Mesothelial cell of epicardium (in vitro differentiated cells): Measurements from ENCODE around the gene ME3. TPM values are rescaled to one million over a fixed set of nuclear protein-coding genes. Genes with fewer than 3 reads are reported as not detected.

Experiments
- DNase-seq, 2 experiments: peaks; one replicate each; pipeline ENCODE4 v3.0.0; 2021; ENCODE audit warnings: low spot score in 2 of 2; ENCODE audit not compliant: unreplicated experiment in 2 of 2
- H3K27ac Mint-ChIP-seq: 2 replicates; pipeline ENCODE4 v1.8.0; 2021; ENCODE audit warnings: mixed read lengths
- H3K27me3 Mint-ChIP-seq: 2 replicates; pipeline ENCODE4 v1.8.0; 2021; ENCODE audit warnings: low read depth, mixed read lengths
- H3K36me3 Mint-ChIP-seq: 2 replicates; pipeline ENCODE4 v1.8.0; 2021; ENCODE audit warnings: mixed read lengths
- H3K4me1 Mint-ChIP-seq: 2 replicates; pipeline ENCODE4 v1.8.0; 2021; ENCODE audit warnings: mixed read lengths
- H3K4me3 Mint-ChIP-seq: 2 replicates; pipeline ENCODE4 v1.8.0; 2021; ENCODE audit warnings: mild to moderate bottlenecking, moderate library complexity, mixed read lengths
- H3K9me3 Mint-ChIP-seq: 2 replicates; pipeline ENCODE4 v1.8.0; 2021; ENCODE audit warnings: mixed read lengths
- CTCF ChIP-seq: fragments of 200-600 bp; sonication (generic); IDR thresholded peaks from one replicate; pipeline ENCODE4 v1.5.0; 2021; ENCODE audit warnings: antibody characterized with exemption; ENCODE audit not compliant: unreplicated experiment
- total RNA-seq: library from RNA; stranded (reverse); gene quantifications from 3 replicates; pipeline ENCODE4 v1.2.1, GENCODE V29; 2021

The ME3 gene
- total RNA-seq, 1 donor from 2014 or later: 11.8 TPM

- no peak overlapping the region for H3K27ac Mint-ChIP-seq
- no peak for DNase-seq
- no peaks in the 10 kb centered on the region for H3K27me3 Mint-ChIP-seq
- no peaks in the 10 kb centered on the region for H3K9me3 Mint-ChIP-seq
- H3K4me1 Mint-ChIP-seq: peaks cover 19% of the 10 kb centered on the region
- TF ChIP-seq CTCF: no peak
- H3K36me3 Mint-ChIP-seq: no peaks in the 10 kb centered on the region
- H3K4me3 Mint-ChIP-seq: no peak overlapping the region
Observed at GRCh38 chr11:86495351-86495750, 177.1 kb downstream of the ME3 start.

GRCh38 chr11:86492370-86493010 lies 179.9 kb downstream of the ME3 start:
- H3K4me3 Mint-ChIP-seq: no peak overlapping the region
- no peak for DNase-seq
- no peaks in the 10 kb centered on the region for H3K36me3 Mint-ChIP-seq
- peak overlapping the region; percentile 47 for H3K27ac Mint-ChIP-seq
- no peaks in the 10 kb centered on the region for H3K9me3 Mint-ChIP-seq
- peaks cover 24% of the 10 kb centered on the region for H3K4me1 Mint-ChIP-seq
- H3K27me3 Mint-ChIP-seq: no peaks in the 10 kb centered on the region
- TF ChIP-seq CTCF: no peak

- TF ChIP-seq CTCF: no peak
- H3K27ac Mint-ChIP-seq: no peak overlapping the region
- peaks cover 19% of the 10 kb centered on the region for H3K4me1 Mint-ChIP-seq
- no peaks in the 10 kb centered on the region for H3K36me3 Mint-ChIP-seq
- no peak overlapping the region for H3K4me3 Mint-ChIP-seq
- DNase-seq: no peak
- no peaks in the 10 kb centered on the region for H3K27me3 Mint-ChIP-seq
- H3K9me3 Mint-ChIP-seq: no peaks in the 10 kb centered on the region
Observed at GRCh38 chr11:86491027-86491426, 181.4 kb downstream of the ME3 start.

GRCh38 chr11:86490582-86490981 lies 181.8 kb downstream of the ME3 start:
- no peak for TF ChIP-seq CTCF
- H3K4me3 Mint-ChIP-seq: no peak overlapping the region
- H3K27ac Mint-ChIP-seq: no peak overlapping the region
- peaks cover 19% of the 10 kb centered on the region for H3K4me1 Mint-ChIP-seq
- no peaks in the 10 kb centered on the region for H3K36me3 Mint-ChIP-seq
- no peaks in the 10 kb centered on the region for H3K9me3 Mint-ChIP-seq
- DNase-seq: no peak
- H3K27me3 Mint-ChIP-seq: no peaks in the 10 kb centered on the region

- Mint-ChIP-seq H3K27me3 (no peaks in the 10 kb centered on the region), H3K9me3 (no peaks in the 10 kb centered on the region), H3K4me3 (no peak overlapping the region), H3K36me3 (no peaks in the 10 kb centered on the region), H3K27ac (no peak overlapping the region), H3K4me1 (peaks cover 21% of the 10 kb centered on the region)
- TF ChIP-seq CTCF: no peak
- DNase-seq: no peak
Observed at GRCh38 chr11:86489442-86489841, 183.0 kb downstream of the ME3 start.

GRCh38 chr11:86488553-86488952 lies 183.9 kb downstream of the ME3 start:
- Mint-ChIP-seq H3K36me3 (no peaks in the 10 kb centered on the region), H3K27me3 (no peaks in the 10 kb centered on the region), H3K27ac (no peak overlapping the region), H3K4me1 (peaks cover 27% of the 10 kb centered on the region), H3K4me3 (no peak overlapping the region), H3K9me3 (no peaks in the 10 kb centered on the region)
- no peak for DNase-seq
- no peak for TF ChIP-seq CTCF
